ENCODE results near the gene RANBP3L. TPM values are rescaled to one million over a fixed set of nuclear protein-coding genes. Genes with fewer than 3 reads are reported as not detected.

The RANBP3L gene
- polyA plus RNA-seq, 1 donor from 2014 or later: 2.5 TPM

- Histone ChIP-seq H3K27ac (ENCODE audit: low read length) (no peak overlapping the region), H3K27me3 (ENCODE audit: insufficient read depth, low read depth, low read length) (no peaks in the 10 kb centered on the region), H3K9ac (ENCODE audit: low read length) (no peak overlapping the region), H3K36me3 (ENCODE audit: insufficient read depth, low read length) (no peaks in the 10 kb centered on the region), H3F3A (ENCODE audit: insufficient read depth, low read length, poor library complexity, severe bottlenecking) (no peaks in the 10 kb centered on the region), H3K4me3 (ENCODE audit: low read length) (no peak overlapping the region), H3K79me2 (replicated peaks; ENCODE audit: insufficient read depth, low read length) (no peaks in the 10 kb centered on the region), H2AFZ (ENCODE audit: low read depth, low read length) (no peak overlapping the region), H3K9me3 (ENCODE audit: low read length) (no peaks in the 10 kb centered on the region), H3K4me2 (ENCODE audit: low read length) (no peak overlapping the region), H4K20me1 (ENCODE audit: insufficient read depth) (no peaks in the 10 kb centered on the region), H3K9me2 (ENCODE audit: insufficient read depth, low read length) (no peaks in the 10 kb centered on the region)
- TF ChIP-seq CTCF (IDR thresholded peaks at IDR 0.05; ENCODE audit: poor library complexity, severe bottlenecking) (no peak), EP300 (conservative IDR thresholded peaks at IDR 0.05; ENCODE audit: poor library complexity, severe bottlenecking) (no peak), MXI1 (conservative IDR thresholded peaks at IDR 0.05; ENCODE audit: poor library complexity, severe bottlenecking) (no peak), SMC3 (conservative IDR thresholded peaks at IDR 0.05; ENCODE audit: poor library complexity) (no peak), POLR2AphosphoS5 (IDR thresholded peaks at IDR 0.05) (no peak), RAD21 (conservative IDR thresholded peaks at IDR 0.05) (no peak), TAF1 (IDR thresholded peaks at IDR 0.05; ENCODE audit: low read depth) (no peak), EZH2 (IDR thresholded peaks at IDR 0.05; ENCODE audit: borderline replicate concordance, insufficient read depth, low read length, poor library complexity, severe bottlenecking) (no peak)
- TF ChIP-seq, protein P1, sequence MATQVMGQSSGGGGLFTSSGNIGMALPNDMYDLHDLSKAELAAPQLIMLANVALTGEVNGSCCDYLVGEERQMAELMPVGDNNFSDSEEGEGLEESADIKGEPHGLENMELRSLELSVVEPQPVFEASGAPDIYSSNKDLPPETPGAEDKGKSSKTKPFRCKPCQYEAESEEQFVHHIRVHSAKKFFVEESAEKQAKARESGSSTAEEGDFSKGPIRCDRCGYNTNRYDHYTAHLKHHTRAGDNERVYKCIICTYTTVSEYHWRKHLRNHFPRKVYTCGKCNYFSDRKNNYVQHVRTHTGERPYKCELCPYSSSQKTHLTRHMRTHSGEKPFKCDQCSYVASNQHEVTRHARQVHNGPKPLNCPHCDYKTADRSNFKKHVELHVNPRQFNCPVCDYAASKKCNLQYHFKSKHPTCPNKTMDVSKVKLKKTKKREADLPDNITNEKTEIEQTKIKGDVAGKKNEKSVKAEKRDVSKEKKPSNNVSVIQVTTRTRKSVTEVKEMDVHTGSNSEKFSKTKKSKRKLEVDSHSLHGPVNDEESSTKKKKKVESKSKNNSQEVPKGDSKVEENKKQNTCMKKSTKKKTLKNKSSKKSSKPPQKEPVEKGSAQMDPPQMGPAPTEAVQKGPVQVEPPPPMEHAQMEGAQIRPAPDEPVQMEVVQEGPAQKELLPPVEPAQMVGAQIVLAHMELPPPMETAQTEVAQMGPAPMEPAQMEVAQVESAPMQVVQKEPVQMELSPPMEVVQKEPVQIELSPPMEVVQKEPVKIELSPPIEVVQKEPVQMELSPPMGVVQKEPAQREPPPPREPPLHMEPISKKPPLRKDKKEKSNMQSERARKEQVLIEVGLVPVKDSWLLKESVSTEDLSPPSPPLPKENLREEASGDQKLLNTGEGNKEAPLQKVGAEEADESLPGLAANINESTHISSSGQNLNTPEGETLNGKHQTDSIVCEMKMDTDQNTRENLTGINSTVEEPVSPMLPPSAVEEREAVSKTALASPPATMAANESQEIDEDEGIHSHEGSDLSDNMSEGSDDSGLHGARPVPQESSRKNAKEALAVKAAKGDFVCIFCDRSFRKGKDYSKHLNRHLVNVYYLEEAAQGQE (IDR thresholded peaks at IDR 0.05; ENCODE audit: borderline replicate concordance): no peak
These were observed 37.4 kb downstream of the RANBP3L start for GRCh38 chr5:36264202-36264760.

DNA sequence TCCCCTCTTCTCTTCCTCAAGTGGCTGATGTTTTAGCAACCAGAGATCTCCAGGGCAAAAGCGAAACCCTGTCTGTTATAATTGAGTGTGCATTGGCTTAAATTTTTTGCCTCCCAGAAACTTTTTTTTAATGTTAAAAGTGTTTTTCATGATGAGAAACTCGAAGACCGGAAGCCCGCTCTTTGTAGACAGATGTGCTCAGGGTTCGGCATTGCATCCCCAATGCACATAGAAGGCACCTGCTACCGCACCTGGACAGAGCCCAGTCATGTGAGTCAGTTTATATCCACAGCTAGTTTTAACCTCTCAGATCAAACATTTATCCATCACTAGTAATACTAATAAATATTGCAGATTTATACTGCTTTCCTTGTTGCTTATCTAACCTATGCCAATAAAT lies 40.5 kb downstream of the RANBP3L start:
- no peaks in the 10 kb centered on the region for H3K27me3 ChIP-seq (ENCODE audit: insufficient read depth, low read depth, low read length)
- H3K27ac ChIP-seq (ENCODE audit: low read length): no peak overlapping the region
- TF ChIP-seq EP300 (conservative IDR thresholded peaks at IDR 0.05; ENCODE audit: poor library complexity, severe bottlenecking) (no peak), SMC3 (conservative IDR thresholded peaks at IDR 0.05; ENCODE audit: poor library complexity) (no peak), MXI1 (conservative IDR thresholded peaks at IDR 0.05; ENCODE audit: poor library complexity, severe bottlenecking) (no peak), RAD21 (conservative IDR thresholded peaks at IDR 0.05) (no peak), POLR2AphosphoS5 (IDR thresholded peaks at IDR 0.05) (no peak)
- H3F3A ChIP-seq (ENCODE audit: insufficient read depth, low read length, poor library complexity, severe bottlenecking): no peaks in the 10 kb centered on the region
- H3K79me2 ChIP-seq (replicated peaks; ENCODE audit: insufficient read depth, low read length): no peaks in the 10 kb centered on the region
- no peak overlapping the region for H2AFZ ChIP-seq (ENCODE audit: low read depth, low read length)
- no peak overlapping the region for H3K4me3 ChIP-seq (ENCODE audit: low read length)
- H3K36me3 ChIP-seq (ENCODE audit: insufficient read depth, low read length): no peaks in the 10 kb centered on the region
- H3K9me3 ChIP-seq (ENCODE audit: low read length): no peaks in the 10 kb centered on the region
- no peak overlapping the region for H3K4me2 ChIP-seq (ENCODE audit: low read length)
- no peaks in the 10 kb centered on the region for H4K20me1 ChIP-seq (ENCODE audit: insufficient read depth)
- no peak overlapping the region for H3K9ac ChIP-seq (ENCODE audit: low read length)
- H3K9me2 ChIP-seq (ENCODE audit: insufficient read depth, low read length): no peaks in the 10 kb centered on the region
